GM12878 (cell line): Measurements from ENCODE around the gene AHCYL2. TPM values are rescaled to one million over a fixed set of nuclear protein-coding genes. Genes with fewer than 3 reads are reported as not detected.

ENCODE experiments used
- ATAC-seq: fragments of 200-7000 bp; cut with Tn5 transposase; 3 replicates; pipeline ENCODE4 v1.9.1; 2020; ENCODE audit warnings: mild to moderate bottlenecking, moderate library complexity
- BruUV-seq: library from RNA; stranded (reverse); fragments of 400-500 nt; replicated peaks from 2 replicates; lab custom pipeline; 2021; lab: Mats Ljungman, UMichigan
- CTCF ChIA-PET: fragments of 300-600 bp; sonication (Branson Sonifier 250); formaldehyde crosslinking; extraction: SDS; loops from one replicate; lab custom pipeline; 2021; ENCODE audit warnings: inconsistent platforms; lab: Yijun Ruan, JAX
- POLR2A ChIA-PET: fragments of 350-600 bp; formaldehyde crosslinking; extraction: SDS; loops from one replicate; lab custom pipeline; 2021; ENCODE audit warnings: inconsistent platforms; lab: Charles Lee
- RAD21 ChIA-PET: fragments of 300-600 bp; sonication (Branson Sonifier 250); formaldehyde crosslinking; loops from one replicate; lab custom pipeline; 2023; ENCODE audit warnings: antibody characterized with exemption; ENCODE audit not compliant: unreplicated experiment; lab: Charles Lee
- SMC1A ChIA-PET: fragments of 300-600 bp; sonication (Branson Sonifier 250); formaldehyde crosslinking; loops from one replicate; lab custom pipeline; 2023; ENCODE audit not compliant: unreplicated experiment, uncharacterized antibody; lab: Charles Lee
- DNase-seq: peaks from one replicate; pipeline ENCODE4 v3.0.0-alpha.2; 2011; ENCODE audit warnings: low read depth, low spot score
- FAIRE-seq: peaks from 3 replicates; lab custom pipeline; 2011; peaks lifted over from hg19 to GRCh38; lab: Jason Lieb, UNC
- H2AFZ ChIP-seq: 2 replicates; pipeline ENCODE4 v1.6.0; 2011; ENCODE audit warnings: low read depth, low read length, control low read depth; ENCODE audit not compliant: control insufficient read depth
- H3K27ac ChIP-seq: 2 replicates; pipeline ENCODE4 v1.5.1; 2011; ENCODE audit warnings: control low read depth; ENCODE audit not compliant: control insufficient read depth, insufficient read depth
- H3K27me3 ChIP-seq, 2 experiments: replicated peaks in 1 of 2; 2 replicates each; pipeline versions ENCODE4 v1.6.0 to v1.6.1; 2011; ENCODE audit warnings: low read length in 1 of 2; ENCODE audit not compliant: control insufficient read depth in 2 of 2, insufficient read depth in 2 of 2
- H3K36me3 ChIP-seq, 2 experiments: 2 replicates each; pipeline ENCODE4 v1.5.1; 2011; ENCODE audit warnings: low read length in 1 of 2; ENCODE audit not compliant: control insufficient read depth in 2 of 2, insufficient read depth in 2 of 2
- H3K4me1 ChIP-seq: 2 replicates; pipeline ENCODE4 v1.6.1; 2011; ENCODE audit warnings: mild to moderate bottlenecking, low read length, moderate library complexity, mixed read lengths; ENCODE audit not compliant: control insufficient read depth, insufficient read depth
- H3K4me2 ChIP-seq: 2 replicates; pipeline ENCODE4 v1.6.0; 2011; ENCODE audit warnings: control low read depth; ENCODE audit not compliant: control insufficient read depth, insufficient read depth
- H3K4me3 ChIP-seq: fragments of 200-600 bp; sonication (generic); 2 replicates; pipeline ENCODE4 v1.5.1; 2016
- H3K79me2 ChIP-seq: 2 replicates; pipeline ENCODE4 v1.6.0; 2011; ENCODE audit warnings: low read length; ENCODE audit not compliant: control insufficient read depth, insufficient read depth
- H3K9ac ChIP-seq: 2 replicates; pipeline ENCODE4 v1.8.0; 2011; ENCODE audit warnings: low read length, control low read depth, mixed read lengths; ENCODE audit not compliant: control insufficient read depth, insufficient read depth
- H3K9me3 ChIP-seq: replicated peaks from 3 replicates; pipeline ENCODE4 v1.5.1; 2011; ENCODE audit warnings: mild to moderate bottlenecking, low read length; ENCODE audit not compliant: control insufficient read depth, insufficient read depth
- H4K20me1 ChIP-seq: 2 replicates; pipeline ENCODE4 v1.6.0; 2011; ENCODE audit not compliant: control insufficient read depth, insufficient read depth
- CBFB ChIP-seq: IDR thresholded peaks from 2 replicates; pipeline ENCODE4 v1.6.1; 2016; ENCODE audit warnings: antibody characterized with exemption, low read depth
- DPF2 ChIP-seq: fragments of 450-650 bp; IDR thresholded peaks from 2 replicates; pipeline ENCODE4 v1.6.1; 2017; ENCODE audit warnings: mild to moderate bottlenecking
- NFYA ChIP-seq: IDR thresholded peaks from 2 replicates; pipeline ENCODE4 v1.6.1; 2011; ENCODE audit warnings: low read depth, mild to moderate bottlenecking, low read length, improper control_type of control experiment, borderline replicate concordance
- NR2C1 ChIP-seq: fragments of 450-650 bp; IDR thresholded peaks from 2 replicates; pipeline ENCODE4 v1.6.1; 2017; ENCODE audit warnings: antibody characterized with exemption, mild to moderate bottlenecking, moderate library complexity
- NRF1 ChIP-seq: conservative IDR thresholded peaks from 2 replicates; pipeline ENCODE4 v1.6.1; 2011; ENCODE audit warnings: mild to moderate bottlenecking, low read depth, low read length, improper control_type of control experiment
- RCOR1 ChIP-seq: conservative IDR thresholded peaks from 2 replicates; pipeline ENCODE4 v1.6.1; 2012; ENCODE audit warnings: low read depth, low read length, improper control_type of control experiment
- RELA ChIP-seq: fragments of 450-650 bp; IDR thresholded peaks from 2 replicates; pipeline ENCODE4 v1.8.0; 2014; ENCODE audit warnings: borderline replicate concordance; ENCODE audit not compliant: partially characterized antibody
- SIN3A ChIP-seq: IDR thresholded peaks from 2 replicates; pipeline ENCODE4 v1.6.1; 2012; ENCODE audit warnings: low read depth, low read length, improper control_type of control experiment
- SUPT20H ChIP-seq: IDR thresholded peaks from 2 replicates; pipeline ENCODE4 v1.6.1; 2011; ENCODE audit warnings: low read depth, mild to moderate bottlenecking, low read length, moderate library complexity, borderline replicate concordance; ENCODE audit not compliant: control insufficient read depth
- in situ Hi-C: fragments of 300-500 bp; cut with MboI; formaldehyde crosslinking; loops from 9 replicates; pipeline ENCODE4 v1.14.3; 2018; ENCODE audit warnings: mixed read lengths
- intact Hi-C: fragments of 100-400 bp; cut with micrococcal nuclease; formaldehyde crosslinking; loops from one replicate; pipeline ENCODE4 v1.14.2; 2022; ENCODE audit not compliant: unreplicated experiment
- polyA plus RNA-seq, 11 experiments: library from polyadenylated mRNA; depleted of rRNA in 4 of 11; unstranded in 6 of 11; stranded (reverse) in 5 of 11; fragments of >200 nt; fragmentation: Nextera tagmentation in 4 of 11; fragmentation: Illumina TruSeq in 1 of 11; extraction: Ambion mirVana in 4 of 11; extraction: Trizol in 1 of 11; gene quantifications; 1 replicate in 1 of 11; 2 replicates in 10 of 11; pipeline versions ENCODE4 v1.2.1 to v1.2.3, GENCODE V29; 2011 to 2016; ENCODE audit warnings: inconsistent platforms in 2 of 11, missing spikeins in 2 of 11, low read depth in 1 of 11
- total RNA-seq, 4 experiments: library from RNA; depleted of rRNA in 3 of 4; stranded (reverse); fragments of >200 nt in 3 of 4; fragmentation: Illumina TruSeq in 1 of 4; extraction: Trizol in 1 of 4; gene quantifications; 2 replicates each; pipeline versions ENCODE4 v1.2.1 to v1.2.3, GENCODE V29; 2013 to 2021
- TF ChIP-seq, protein P1 (sequence below): fragments of 150-350 bp; IDR thresholded peaks from 2 replicates; pipeline ENCODE4 v1.6.1; 2016; ENCODE audit warnings: low read depth, low read length

AHCYL2 gene
- total and polyA plus RNA-seq, 10 of the 15 experiments (the other 5 are each of a cell fraction or from before 2014, with no cell fraction given): 1.7 to 29.1 (median 5.4) TPM

DNA sequence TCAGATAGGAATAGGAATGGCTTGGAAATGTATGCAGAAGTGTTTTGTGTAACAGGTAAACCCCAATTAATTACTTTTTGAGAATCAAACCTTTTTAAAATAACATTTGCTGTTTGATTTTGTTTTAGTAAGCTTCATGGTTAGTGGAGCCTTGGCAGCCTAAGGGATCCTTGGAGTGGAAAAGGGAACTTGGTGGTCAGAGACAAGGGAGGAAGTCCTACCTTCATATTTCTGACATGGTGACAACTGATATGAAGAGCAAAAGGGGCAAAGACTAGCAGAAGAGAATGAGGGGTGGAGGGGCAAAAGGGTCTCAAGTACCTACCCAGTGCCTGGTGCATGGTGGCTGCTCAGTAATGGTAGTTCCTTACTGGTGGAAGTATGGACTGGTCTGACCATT is 32.3 kb downstream of the AHCYL2 start:
- no peaks in the 10 kb centered on the region for H3K9me3 ChIP-seq
- no peaks in the 10 kb centered on the region for H3K36me3 ChIP-seq
- ChIA-PET RAD21 (interaction anchor here (0.5 kb wide), 1 partner anchor 379 kb away, joined by 5 read pairs; no protein-coding TSS in a partner anchor), SMC1A (interaction anchor here (0.8 to 1.1 kb wide), 3 partner anchors 14 to 27 kb away, joined by 3 read pairs; no protein-coding TSS in a partner anchor), POLR2A (no interaction called here), CTCF (no interaction called here)
- FAIRE-seq: no peak
- H3K27ac ChIP-seq: no peak overlapping the region
- H3K4me1 ChIP-seq: peaks cover 1% of the 10 kb centered on the region; the same call in 1 of the 2 replicates
- no peak overlapping the region for H2AFZ ChIP-seq
- no peaks in the 10 kb centered on the region for H3K79me2 ChIP-seq
- TF ChIP-seq NR2C1 (no peak), DPF2 (no peak), RCOR1 (no peak), NFYA (no peak), CBFB (no peak), SIN3A (no peak), RELA (no peak), SUPT20H (no peak), NRF1 (no peak)
- TF ChIP-seq, protein P1, sequence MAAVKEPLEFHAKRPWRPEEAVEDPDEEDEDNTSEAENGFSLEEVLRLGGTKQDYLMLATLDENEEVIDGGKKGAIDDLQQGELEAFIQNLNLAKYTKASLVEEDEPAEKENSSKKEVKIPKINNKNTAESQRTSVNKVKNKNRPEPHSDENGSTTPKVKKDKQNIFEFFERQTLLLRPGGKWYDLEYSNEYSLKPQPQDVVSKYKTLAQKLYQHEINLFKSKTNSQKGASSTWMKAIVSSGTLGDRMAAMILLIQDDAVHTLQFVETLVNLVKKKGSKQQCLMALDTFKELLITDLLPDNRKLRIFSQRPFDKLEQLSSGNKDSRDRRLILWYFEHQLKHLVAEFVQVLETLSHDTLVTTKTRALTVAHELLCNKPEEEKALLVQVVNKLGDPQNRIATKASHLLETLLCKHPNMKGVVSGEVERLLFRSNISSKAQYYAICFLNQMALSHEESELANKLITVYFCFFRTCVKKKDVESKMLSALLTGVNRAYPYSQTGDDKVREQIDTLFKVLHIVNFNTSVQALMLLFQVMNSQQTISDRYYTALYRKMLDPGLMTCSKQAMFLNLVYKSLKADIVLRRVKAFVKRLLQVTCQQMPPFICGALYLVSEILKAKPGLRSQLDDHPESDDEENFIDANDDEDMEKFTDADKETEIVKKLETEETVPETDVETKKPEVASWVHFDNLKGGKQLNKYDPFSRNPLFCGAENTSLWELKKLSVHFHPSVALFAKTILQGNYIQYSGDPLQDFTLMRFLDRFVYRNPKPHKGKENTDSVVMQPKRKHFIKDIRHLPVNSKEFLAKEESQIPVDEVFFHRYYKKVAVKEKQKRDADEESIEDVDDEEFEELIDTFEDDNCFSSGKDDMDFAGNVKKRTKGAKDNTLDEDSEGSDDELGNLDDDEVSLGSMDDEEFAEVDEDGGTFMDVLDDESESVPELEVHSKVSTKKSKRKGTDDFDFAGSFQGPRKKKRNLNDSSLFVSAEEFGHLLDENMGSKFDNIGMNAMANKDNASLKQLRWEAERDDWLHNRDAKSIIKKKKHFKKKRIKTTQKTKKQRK: no peak
- in situ Hi-C loops: no loop called here
- H3K4me2 ChIP-seq: no peak overlapping the region
- no peaks in the 10 kb centered on the region for H4K20me1 ChIP-seq
- H3K27me3 ChIP-seq: no peaks in the 10 kb centered on the region
- intact Hi-C loops: no loop called here
- BruUV-seq: no TSS peak
- no peak for ATAC-seq
- H3K4me3 ChIP-seq: no peak overlapping the region
- H3K9ac ChIP-seq: no peak overlapping the region
- DNase-seq: no peak
